HepG2 (cell line): ENCODE measurements around the gene ANKZF1. TPM values are rescaled to one million over a fixed set of nuclear protein-coding genes. Genes with fewer than 3 reads are reported as not detected.

Experiments used
- ATAC-seq: fragments of 200-7000 bp; cut with Tn5 transposase; 3 replicates; pipeline ENCODE4 v1.9.1; 2020; ENCODE audit warnings: mild to moderate bottlenecking, moderate library complexity
- BruUV-seq: library from RNA; stranded (reverse); fragments of 400-500 nt; replicated peaks from 2 replicates; lab custom pipeline; 2021; lab: Mats Ljungman, UMichigan
- CTCF ChIA-PET: fragments of 300-600 bp; formaldehyde crosslinking; extraction: SDS; loops from one replicate; lab custom pipeline; 2021; ENCODE audit warnings: low total read pairs, inconsistent platforms, low intra/inter-chr PET ratio; lab: Yijun Ruan, JAX
- POLR2A ChIA-PET: fragments of 350-600 bp; sonication (Branson Sonifier 250); formaldehyde crosslinking; loops from one replicate; lab custom pipeline; 2020; ENCODE audit warnings: antibody characterized with exemption, inconsistent platforms; lab: Yijun Ruan, JAX
- DNase-seq: peaks from one replicate; pipeline ENCODE4 v3.0.0-alpha.2; 2015; ENCODE audit warnings: low spot score
- FAIRE-seq: peaks from 3 replicates; lab custom pipeline; 2011; peaks lifted over from hg19 to GRCh38; lab: Jason Lieb, UNC
- H2AFZ ChIP-seq: one replicate; pipeline ENCODE4 v1.6.1; 2011; ENCODE audit warnings: low read length, inconsistent platforms
- H3K27ac ChIP-seq: fragments of 300-600 bp; 3 replicates; pipeline ENCODE4 v1.8.0; 2011; ENCODE audit warnings: mixed run types, mild to moderate bottlenecking, mixed read lengths, low read length, inconsistent platforms; ENCODE audit not compliant: insufficient read depth; ENCODE audit errors: extremely low read length
- H3K27me3 ChIP-seq, 2 experiments: fragments of 200-600 bp in 1 of 2; 2 replicates in 1 of 2; 3 replicates in 1 of 2; pipeline versions ENCODE4 v1.6.0 to v1.8.0; 2011; ENCODE audit warnings: low read length in 2 of 2, mild to moderate bottlenecking in 2 of 2, moderate library complexity in 2 of 2, inconsistent platforms in 1 of 2; ENCODE audit not compliant: insufficient read depth in 2 of 2, control insufficient read depth in 1 of 2
- H3K36me3 ChIP-seq, 2 experiments: fragments of 200-600 bp in 1 of 2; replicated peaks in 1 of 2; 2 replicates in 1 of 2; 3 replicates in 1 of 2; pipeline versions ENCODE4 v1.5.1 to v1.8.0; 2011; ENCODE audit warnings: low read length in 2 of 2, inconsistent platforms in 1 of 2; ENCODE audit not compliant: insufficient read depth in 2 of 2, control insufficient read depth in 1 of 2
- H3K4me1 ChIP-seq: 2 replicates; pipeline ENCODE4 v1.5.1; 2012; ENCODE audit warnings: low read length, inconsistent platforms; ENCODE audit not compliant: insufficient read depth
- H3K4me2 ChIP-seq: 2 replicates; pipeline ENCODE4 v1.6.0; 2011; ENCODE audit warnings: low read depth, low read length, inconsistent platforms
- H3K4me3 ChIP-seq, 3 experiments: fragments of 200-600 bp in 1 of 3; sonication (generic), shearing (Covaris generic) in 1 of 3; replicated peaks in 1 of 3; 2 replicates each; pipeline ENCODE4 v1.5.1; 2011 to 2016; ENCODE audit warnings: low read length in 3 of 3, inconsistent platforms in 2 of 3, low read depth in 2 of 3, mild to moderate bottlenecking in 2 of 3, control low read depth in 1 of 3, mixed read lengths in 1 of 3; ENCODE audit not compliant: insufficient read depth in 1 of 3
- H3K79me2 ChIP-seq: one replicate; pipeline ENCODE4 v1.6.1; 2011; ENCODE audit warnings: low read length, inconsistent platforms; ENCODE audit not compliant: insufficient read depth
- H3K9ac ChIP-seq: 2 replicates; pipeline ENCODE4 v1.6.0; 2011; ENCODE audit warnings: mild to moderate bottlenecking, low read depth, low read length, inconsistent platforms; ENCODE audit not compliant: insufficient read depth
- H3K9me3 ChIP-seq: 2 replicates; pipeline ENCODE4 v1.5.1; 2012; ENCODE audit warnings: mild to moderate bottlenecking, low read length
- H4K20me1 ChIP-seq: 2 replicates; pipeline ENCODE4 v1.6.0; 2011; ENCODE audit warnings: inconsistent platforms, mild to moderate bottlenecking, low read length, moderate library complexity; ENCODE audit not compliant: insufficient read depth
- MXI1 ChIP-seq: IDR thresholded peaks from 3 replicates; pipeline ENCODE4 v1.6.1; 2012; ENCODE audit warnings: low read depth, low read length, inconsistent platforms, borderline replicate concordance
- SSRP1 ChIP-seq: IDR thresholded peaks from 2 replicates; pipeline ENCODE4 v1.6.1; 2016; ENCODE audit warnings: control low read depth
- ZBTB38 ChIP-seq: sonication (generic); formaldehyde crosslinking; IDR thresholded peaks from 2 replicates; pipeline ENCODE4 v1.5.1; 2020; ENCODE audit warnings: mild to moderate bottlenecking, missing genetic modification reagents
- ZFP1 ChIP-seq: IDR thresholded peaks from 2 replicates; pipeline ENCODE4 v1.6.1; 2016
- WGBS: methylation state at CpG from one replicate; pipeline ENCODE4 v1.1.6; 2017; ENCODE audit warnings: low lambda C conversion rate; 5-methylcytosine and 5-hydroxymethylcytosine counted together
- in situ Hi-C: cut with HindIII; loops from 2 replicates; pipeline ENCODE4 v1.10.0; 2017; ENCODE audit warnings: low pct_unique_long_range_greater_than_20kb; ENCODE audit not compliant: extremely low pct_ligation_motif_present
- intact Hi-C: fragments of 100-400 bp; cut with micrococcal nuclease; formaldehyde crosslinking; loops from one replicate; pipeline ENCODE4 v1.10.0; 2022; ENCODE audit not compliant: unreplicated experiment
- polyA plus RNA-seq, 8 experiments: library from polyadenylated mRNA; depleted of rRNA in 3 of 8; stranded (reverse) in 7 of 8; unstranded in 1 of 8; fragments of >200 nt; fragmentation: Illumina TruSeq in 4 of 8; extraction: Trizol in 4 of 8; gene quantifications; 2 replicates each; pipeline versions ENCODE4 v1.2.1 to v1.2.3, GENCODE V29; 2011 to 2016; ENCODE audit warnings: low read depth in 4 of 8, missing spikeins in 1 of 8, mixed read lengths in 1 of 8; ENCODE audit not compliant: insufficient read depth in 1 of 8
- total RNA-seq, 5 experiments: library from RNA; depleted of rRNA; stranded (reverse); fragments of >200 nt; fragmentation: Illumina TruSeq; extraction: Trizol; gene quantifications; 2 replicates each; pipeline ENCODE4 v1.2.3, GENCODE V29; 2016; ENCODE audit warnings: low read depth in 1 of 5
- TF ChIP-seq, protein P1 (sequence below): sonication (generic); formaldehyde crosslinking; IDR thresholded peaks from 2 replicates; pipeline ENCODE4 v1.4.0; 2020; ENCODE audit warnings: missing genetic modification reagents
- TF ChIP-seq, protein P2 (sequence below): sonication (generic); formaldehyde crosslinking; IDR thresholded peaks from 2 replicates; pipeline ENCODE4 v1.5.0; 2020; ENCODE audit warnings: mild to moderate bottlenecking, low read depth, missing genetic modification reagents, borderline replicate concordance

ANKZF1 gene
- total and polyA plus RNA-seq, 2 of the 13 experiments (the other 11 are each of a cell fraction or from before 2014, with no cell fraction given) = 25.3 to 128 TPM

DNA sequence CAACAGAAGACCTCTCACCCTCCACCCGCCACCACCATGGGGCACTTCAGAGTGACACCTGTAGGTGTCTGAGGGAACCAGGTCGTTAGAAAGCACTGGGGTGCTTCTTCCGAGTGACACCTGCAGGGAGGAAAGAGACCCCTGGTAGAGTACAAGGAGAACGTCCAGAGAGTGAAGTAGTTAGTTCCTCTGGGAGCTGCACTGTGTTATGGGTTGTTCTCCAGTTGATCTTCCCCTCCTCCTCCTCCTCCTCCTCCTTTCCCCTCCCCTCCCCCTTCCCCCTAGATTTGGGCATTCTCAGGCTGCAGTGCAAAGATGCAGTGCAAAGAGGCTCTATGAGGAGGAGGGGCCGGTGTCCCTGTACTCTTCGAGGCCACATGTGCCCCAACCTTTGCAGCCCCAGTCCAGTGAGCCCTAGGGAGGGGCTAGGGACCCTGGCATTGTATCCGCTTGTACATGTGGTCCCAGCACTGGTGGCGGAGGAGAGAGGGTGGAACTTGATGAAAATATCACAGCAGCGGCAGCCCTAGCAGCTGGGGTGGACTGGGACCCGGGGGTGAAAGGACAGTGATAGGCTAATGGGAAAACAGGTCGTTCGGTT is 50.4 kb downstream of the ANKZF1 start (continued):
- TF ChIP-seq, protein P1, sequence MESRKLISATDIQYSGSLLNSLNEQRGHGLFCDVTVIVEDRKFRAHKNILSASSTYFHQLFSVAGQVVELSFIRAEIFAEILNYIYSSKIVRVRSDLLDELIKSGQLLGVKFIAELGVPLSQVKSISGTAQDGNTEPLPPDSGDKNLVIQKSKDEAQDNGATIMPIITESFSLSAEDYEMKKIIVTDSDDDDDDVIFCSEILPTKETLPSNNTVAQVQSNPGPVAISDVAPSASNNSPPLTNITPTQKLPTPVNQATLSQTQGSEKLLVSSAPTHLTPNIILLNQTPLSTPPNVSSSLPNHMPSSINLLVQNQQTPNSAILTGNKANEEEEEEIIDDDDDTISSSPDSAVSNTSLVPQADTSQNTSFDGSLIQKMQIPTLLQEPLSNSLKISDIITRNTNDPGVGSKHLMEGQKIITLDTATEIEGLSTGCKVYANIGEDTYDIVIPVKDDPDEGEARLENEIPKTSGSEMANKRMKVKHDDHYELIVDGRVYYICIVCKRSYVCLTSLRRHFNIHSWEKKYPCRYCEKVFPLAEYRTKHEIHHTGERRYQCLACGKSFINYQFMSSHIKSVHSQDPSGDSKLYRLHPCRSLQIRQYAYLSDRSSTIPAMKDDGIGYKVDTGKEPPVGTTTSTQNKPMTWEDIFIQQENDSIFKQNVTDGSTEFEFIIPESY = peak; percentile 100; the same call in 1 of the 2 replicates
- TF ChIP-seq ZBTB38 (CRISPR knock-in tag) (no peak), SSRP1 (0 out of 2 replicates have a peak, but pooled peaks have one; percentile 30)

DNA sequence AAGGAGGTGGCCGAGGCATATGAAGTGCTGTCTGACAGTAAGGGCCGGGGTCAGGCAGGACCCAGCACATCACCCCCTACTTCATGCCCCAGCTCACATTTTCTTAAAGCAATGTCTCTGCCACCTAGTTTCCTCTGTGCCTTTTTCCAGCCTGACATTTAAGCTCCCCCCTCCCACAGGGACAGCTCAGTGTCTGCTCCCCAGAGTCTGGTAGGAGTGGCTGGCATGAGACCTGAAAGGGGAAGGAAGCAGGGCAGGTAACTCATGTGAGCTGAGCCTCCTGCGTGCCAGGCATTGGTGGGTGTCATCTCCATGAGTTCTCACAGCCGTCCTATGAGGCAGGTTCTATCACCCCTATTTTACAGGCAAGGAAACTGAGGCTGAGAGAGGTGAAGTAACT is 51.0 kb downstream of the ANKZF1 start:
- DNase-seq (no peak), ATAC-seq (no peak), FAIRE-seq (no peak)
- Histone ChIP-seq H3K4me2 (no peak overlapping the region), H3K9me3 (no peaks in the 10 kb centered on the region), H2AFZ (no peak overlapping the region), H4K20me1 (no peaks in the 10 kb centered on the region), H3K4me1 (peaks cover 27% of the 10 kb centered on the region), H3K27me3 (no peaks in the 10 kb centered on the region), H3K79me2 (no peaks in the 10 kb centered on the region), H3K27ac (no peak overlapping the region), H3K4me3 (no peak overlapping the region), H3K9ac (no peak overlapping the region), H3K36me3 (peaks cover 4 to 10% of the 10 kb centered on the region in 2 experiments; a peak in 4 of 5 replicates)
- BruUV-seq = no TSS peak
- ChIA-PET POLR2A (interaction anchor here (1.2 to 3.3 kb wide), 3 partner anchors 12 to 73 kb away, joined by 3 to 29 read pairs (median 4); partner anchors contain the start of gene ZFAND2B), CTCF (no interaction called here)
- 100% methylated on average over 4 of the region's 4 CpGs for WGBS
- no peak for TF ChIP-seq ZFP1 (CRISPR knock-in tag)
- TF ChIP-seq MXI1 = 0 out of 3 replicates have a peak, but pooled peaks have one; percentile 25
- TF ChIP-seq, protein P2, sequence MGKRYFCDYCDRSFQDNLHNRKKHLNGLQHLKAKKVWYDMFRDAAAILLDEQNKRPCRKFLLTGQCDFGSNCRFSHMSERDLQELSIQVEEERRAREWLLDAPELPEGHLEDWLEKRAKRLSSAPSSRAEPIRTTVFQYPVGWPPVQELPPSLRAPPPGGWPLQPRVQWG (CRISPR knock-in tag) = no peak
- intact Hi-C loops = no loop called here
- in situ Hi-C loops = no loop called here
